HCT116 (cell line): Measurements from ENCODE around the gene KIF7. TPM values are rescaled to one million over a fixed set of nuclear protein-coding genes. Genes with fewer than 3 reads are reported as not detected.

Experiments used
- ATAC-seq: fragments of 200-7000 bp; cut with Tn5 transposase; 2 replicates; pipeline ENCODE4 v1.9.1; 2020; ENCODE audit warnings: mild to moderate bottlenecking, moderate library complexity
- BruUV-seq: library from RNA; stranded (reverse); fragments of 400-500 nt; replicated peaks from 2 replicates; lab custom pipeline; 2021; lab: Mats Ljungman, UMichigan
- CTCF ChIA-PET: fragments of 300-600 bp; sonication (Branson Sonifier 250); formaldehyde crosslinking; loops from one replicate; lab custom pipeline; 2021; ENCODE audit warnings: antibody characterized with exemption; lab: Charles Lee
- POLR2A ChIA-PET: fragments of 300-600, 350-600 bp; sonication (Branson Sonifier 250); formaldehyde crosslinking; loops from one replicate; lab custom pipeline; 2021; ENCODE audit warnings: antibody characterized with exemption; lab: Charles Lee
- RAD21 ChIA-PET, 2 experiments: fragments of 300-600 bp; sonication (Branson Sonifier 250); formaldehyde crosslinking; loops; one replicate each; lab custom pipeline; 2023; ENCODE audit warnings: low total read pairs in 2 of 2; ENCODE audit not compliant: uncharacterized antibody in 2 of 2, unreplicated experiment in 2 of 2, low non-redundant PET in 1 of 2; lab: Charles Lee
- DNase-seq: peaks from one replicate; pipeline ENCODE4 v3.0.0-alpha.2; 2010; ENCODE audit warnings: low read depth, low spot score
- H2AFZ ChIP-seq: fragments of 200-600 bp; shearing (Covaris generic), sonication (generic); 2 replicates; pipeline ENCODE4 v1.6.1; 2017; ENCODE audit warnings: low read depth, mixed run types, mixed read lengths, antibody characterized with exemption, low read length; ENCODE audit not compliant: poor library complexity, severe bottlenecking
- H3K27ac ChIP-seq: 2 replicates; pipeline ENCODE4 v1.5.1; 2012; ENCODE audit warnings: low read depth, low read length
- H3K27me3 ChIP-seq: fragments of 200-600 bp; sonication (generic); 2 replicates; pipeline ENCODE4 v1.6.1; 2016; ENCODE audit warnings: mixed run types, low read length, mixed read lengths; ENCODE audit not compliant: insufficient read depth
- H3K36me3 ChIP-seq, 2 experiments: fragments of 200-500 bp in 1 of 2; fragments of 200-600 bp in 1 of 2; sonication (Bioruptor generic) in 1 of 2; sonication (generic) in 1 of 2; 2 replicates each; pipeline versions ENCODE4 v1.5.1 to v1.6.1; 2014 to 2016; ENCODE audit warnings: low read length in 2 of 2, inconsistent platforms in 1 of 2, mixed read lengths in 1 of 2, mixed run types in 1 of 2; ENCODE audit not compliant: insufficient read depth in 2 of 2, control insufficient read depth in 1 of 2
- H3K4me1 ChIP-seq, 2 experiments: fragments of 200-600 bp in 1 of 2; sonication (generic) in 1 of 2; 2 replicates each; pipeline versions ENCODE4 v1.5.1 to v1.6.1; 2012 to 2017; ENCODE audit warnings: low read length in 2 of 2, inconsistent platforms in 1 of 2, mild to moderate bottlenecking in 1 of 2, mixed read lengths in 1 of 2, mixed run types in 1 of 2, moderate library complexity in 1 of 2; ENCODE audit not compliant: insufficient read depth in 2 of 2, control insufficient read depth in 1 of 2
- H3K4me2 ChIP-seq: fragments of 200-600 bp; sonication (generic); 2 replicates; pipeline ENCODE4 v1.6.1; 2017; ENCODE audit warnings: mixed run types, low read length, mixed read lengths
- H3K4me3 ChIP-seq, 2 experiments: fragments of 200-600 bp in 1 of 2; sonication (generic) in 1 of 2; replicated peaks in 1 of 2; 2 replicates each; pipeline ENCODE4 v1.5.1; 2011 to 2016; ENCODE audit warnings: low read length in 2 of 2, control low read depth in 1 of 2, low read depth in 1 of 2, mild to moderate bottlenecking in 1 of 2, mixed read lengths in 1 of 2, mixed run types in 1 of 2
- H3K79me2 ChIP-seq: fragments of 200-600 bp; sonication (generic); 2 replicates; pipeline ENCODE4 v1.6.1; 2017; ENCODE audit warnings: mild to moderate bottlenecking, mixed run types, low read length, moderate library complexity, mixed read lengths; ENCODE audit not compliant: insufficient read depth
- H3K9ac ChIP-seq: fragments of 200-600 bp; sonication (generic); 2 replicates; pipeline ENCODE4 v1.6.1; 2016; ENCODE audit warnings: low read length, mixed read lengths
- H3K9me2 ChIP-seq: fragments of 200-600 bp; sonication (generic), shearing (Covaris generic); 2 replicates; pipeline ENCODE4 v1.6.1; 2017; ENCODE audit warnings: mixed run types, mild to moderate bottlenecking, moderate library complexity; ENCODE audit not compliant: insufficient read depth
- H3K9me3 ChIP-seq, 2 experiments: fragments of 200-500 bp in 1 of 2; fragments of 200-600 bp in 1 of 2; sonication (Bioruptor generic) in 1 of 2; sonication (generic) in 1 of 2; 2 replicates each; pipeline ENCODE4 v1.6.1; 2014 to 2017; ENCODE audit warnings: low read length in 2 of 2, mixed read lengths in 2 of 2, inconsistent platforms in 1 of 2, low read depth in 1 of 2, mild to moderate bottlenecking in 1 of 2, mixed run types in 1 of 2, moderate library complexity in 1 of 2; ENCODE audit not compliant: control insufficient read depth in 1 of 2, insufficient read depth in 1 of 2
- H4K20me1 ChIP-seq: fragments of 200-600 bp; sonication (generic), shearing (Covaris generic); 2 replicates; pipeline ENCODE4 v1.6.1; 2017; ENCODE audit warnings: mixed run types, mild to moderate bottlenecking, moderate library complexity; ENCODE audit not compliant: insufficient read depth
- CEBPB ChIP-seq: IDR thresholded peaks from 2 replicates; pipeline ENCODE4 v1.6.1; 2012; ENCODE audit warnings: low read depth
- EZH2 ChIP-seq: fragments of 200-600 bp; sonication (generic); IDR thresholded peaks from 2 replicates; pipeline ENCODE4 v1.6.1; 2017; ENCODE audit warnings: antibody characterized with exemption, mixed run types
- JUND ChIP-seq: IDR thresholded peaks from 2 replicates; pipeline ENCODE4 v1.6.1; 2012
- RAD21 ChIP-seq: IDR thresholded peaks from 2 replicates; pipeline ENCODE4 v1.6.1; 2012; ENCODE audit warnings: low read depth, mild to moderate bottlenecking
- SP1 ChIP-seq: IDR thresholded peaks from 2 replicates; pipeline ENCODE4 v1.6.1; 2012; ENCODE audit warnings: low read depth
- ZNF274 ChIP-seq: fragments of 200-500 bp; sonication (Bioruptor generic); IDR thresholded peaks from 2 replicates; pipeline ENCODE4 v1.6.1; 2014; ENCODE audit warnings: mild to moderate bottlenecking, low read depth, low read length, inconsistent platforms
- intact Hi-C: fragments of 100-400 bp; cut with micrococcal nuclease; formaldehyde crosslinking; loops from 2 replicates; pipeline ENCODE4 v1.10.0; 2022
- total RNA-seq: library from RNA; stranded (reverse); gene quantifications from one replicate; pipeline ENCODE4 v1.2.1, GENCODE V29; 2021; ENCODE audit not compliant: unreplicated experiment
- TF ChIP-seq, protein P1 (sequence below): IDR thresholded peaks from 2 replicates; pipeline ENCODE4 v1.6.1; 2012
- TF ChIP-seq, protein P2 (sequence below), 3 experiments: fragments of 200-600 bp in 1 of 3; sonication (generic) in 1 of 3; IDR thresholded peaks in 2 of 3; conservative IDR thresholded peaks in 1 of 3; 2 replicates each; pipeline ENCODE4 v1.5.1; 2012 to 2017; ENCODE audit warnings: low read depth in 2 of 3, low read length in 2 of 3, antibody characterized with exemption in 1 of 3, borderline replicate concordance in 1 of 3, control low read depth in 1 of 3, mild to moderate bottlenecking in 1 of 3, mixed read lengths in 1 of 3, mixed run types in 1 of 3, moderate library complexity in 1 of 3; ENCODE audit not compliant: insufficient read depth in 1 of 3
- TF ChIP-seq, protein P3 (sequence below): IDR thresholded peaks from 2 replicates; pipeline ENCODE4 v1.6.1; 2012; ENCODE audit warnings: low read depth
- TF ChIP-seq, protein P4 (sequence below): IDR thresholded peaks from 2 replicates; pipeline ENCODE4 v1.6.1; 2012

KIF7 gene
- total RNA-seq, 1 experiment from 2014 or later = 0.12 TPM

DNA sequence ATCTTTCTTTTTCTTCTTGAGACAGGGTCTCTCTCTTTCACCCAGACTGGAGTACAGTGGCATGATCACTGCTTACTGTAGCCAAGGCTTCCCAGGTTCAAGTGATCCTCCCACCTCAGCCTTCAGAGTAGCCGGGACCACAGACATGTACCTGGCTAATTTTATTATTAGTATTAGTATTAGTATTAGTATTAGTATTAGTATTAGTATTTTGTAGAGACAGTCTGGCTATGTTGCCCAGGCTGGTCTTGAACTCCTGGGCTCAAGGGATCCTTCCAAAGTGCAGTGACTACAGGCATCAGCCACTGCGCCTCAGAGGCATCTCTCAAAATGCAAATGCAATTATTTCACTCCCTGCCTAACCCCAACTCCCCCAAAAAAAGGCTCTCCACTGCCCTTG is 1.7 kb downstream of the KIF7 start:
- RAD21 ChIA-PET = no interaction called here
- H3K27me3 ChIP-seq = no peaks in the 10 kb centered on the region
- H3K9me2 ChIP-seq = no peaks in the 10 kb centered on the region
- no TSS peak for BruUV-seq
- H3K27ac ChIP-seq = no peak overlapping the region
- H3K4me2 ChIP-seq = no peak overlapping the region
- no peak overlapping the region for H2AFZ ChIP-seq
- DNase-seq = no peak
- H3K36me3 ChIP-seq = no peaks in the 10 kb centered on the region
- no peaks in the 10 kb centered on the region for H4K20me1 ChIP-seq
- no peaks in the 10 kb centered on the region for H3K9me3 ChIP-seq
- no peaks in the 10 kb centered on the region for H3K4me1 ChIP-seq
- POLR2A ChIA-PET = no interaction called here
- no peak for TF ChIP-seq EZH2
- TF ChIP-seq, protein P1, sequence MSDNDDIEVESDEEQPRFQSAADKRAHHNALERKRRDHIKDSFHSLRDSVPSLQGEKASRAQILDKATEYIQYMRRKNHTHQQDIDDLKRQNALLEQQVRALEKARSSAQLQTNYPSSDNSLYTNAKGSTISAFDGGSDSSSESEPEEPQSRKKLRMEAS = no peak
- TF ChIP-seq, protein P2, sequence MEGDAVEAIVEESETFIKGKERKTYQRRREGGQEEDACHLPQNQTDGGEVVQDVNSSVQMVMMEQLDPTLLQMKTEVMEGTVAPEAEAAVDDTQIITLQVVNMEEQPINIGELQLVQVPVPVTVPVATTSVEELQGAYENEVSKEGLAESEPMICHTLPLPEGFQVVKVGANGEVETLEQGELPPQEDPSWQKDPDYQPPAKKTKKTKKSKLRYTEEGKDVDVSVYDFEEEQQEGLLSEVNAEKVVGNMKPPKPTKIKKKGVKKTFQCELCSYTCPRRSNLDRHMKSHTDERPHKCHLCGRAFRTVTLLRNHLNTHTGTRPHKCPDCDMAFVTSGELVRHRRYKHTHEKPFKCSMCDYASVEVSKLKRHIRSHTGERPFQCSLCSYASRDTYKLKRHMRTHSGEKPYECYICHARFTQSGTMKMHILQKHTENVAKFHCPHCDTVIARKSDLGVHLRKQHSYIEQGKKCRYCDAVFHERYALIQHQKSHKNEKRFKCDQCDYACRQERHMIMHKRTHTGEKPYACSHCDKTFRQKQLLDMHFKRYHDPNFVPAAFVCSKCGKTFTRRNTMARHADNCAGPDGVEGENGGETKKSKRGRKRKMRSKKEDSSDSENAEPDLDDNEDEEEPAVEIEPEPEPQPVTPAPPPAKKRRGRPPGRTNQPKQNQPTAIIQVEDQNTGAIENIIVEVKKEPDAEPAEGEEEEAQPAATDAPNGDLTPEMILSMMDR (IDR thresholded peaks at IDR 0.05 in 2 of 3, conservative IDR thresholded peaks at IDR 0.05 in 1 of 3; ENCODE audit: borderline replicate concordance in 1 of 3, insufficient read depth in 1 of 3, low read depth in 2 of 3, low read length in 2 of 3) = no peak
- intact Hi-C loops = no loop called here
- CTCF ChIA-PET = no interaction called here
- no peak overlapping the region for H3K4me3 ChIP-seq
- H3K79me2 ChIP-seq = no peaks in the 10 kb centered on the region
- no peak overlapping the region for H3K9ac ChIP-seq
- ATAC-seq = no peak

DNA sequence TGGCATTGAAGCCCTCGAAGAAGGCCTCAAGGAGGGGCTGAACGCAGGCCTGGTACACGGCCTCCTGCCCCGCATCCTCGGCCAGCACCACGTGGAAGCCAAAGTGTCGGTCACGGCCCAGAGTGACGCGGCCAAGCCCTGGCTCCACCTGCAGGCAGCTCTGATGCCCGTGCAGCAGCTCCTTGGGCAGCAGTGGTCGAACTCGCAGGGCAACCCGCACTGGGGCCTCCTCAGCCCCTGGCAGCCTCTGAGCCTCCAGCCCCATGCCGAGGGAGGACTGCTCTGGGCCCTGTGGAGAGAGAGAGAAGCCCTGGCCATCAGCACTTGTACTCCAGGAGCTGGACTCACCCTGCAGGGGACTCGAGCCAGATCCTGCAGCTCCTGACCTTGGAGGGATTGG is 2.6 kb downstream of the KIF7 start:
- Histone ChIP-seq H3K79me2 (no peaks in the 10 kb centered on the region), H3K27me3 (no peaks in the 10 kb centered on the region), H3K27ac (no peak overlapping the region), H3K9me3 (no peaks in the 10 kb centered on the region), H3K4me1 (no peaks in the 10 kb centered on the region), H3K4me2 (no peak overlapping the region), H2AFZ (no peak overlapping the region), H4K20me1 (no peaks in the 10 kb centered on the region), H3K36me3 (no peaks in the 10 kb centered on the region), H3K9ac (no peak overlapping the region), H3K9me2 (no peaks in the 10 kb centered on the region), H3K4me3 (no peak overlapping the region)
- BruUV-seq = no TSS peak
- ChIA-PET RAD21 (no interaction called here), POLR2A (no interaction called here), CTCF (no interaction called here)
- TF ChIP-seq JUND (no peak), CEBPB (no peak), RAD21 (no peak), ZNF274 (no peak), SP1 (no peak)
- TF ChIP-seq, protein P3, sequence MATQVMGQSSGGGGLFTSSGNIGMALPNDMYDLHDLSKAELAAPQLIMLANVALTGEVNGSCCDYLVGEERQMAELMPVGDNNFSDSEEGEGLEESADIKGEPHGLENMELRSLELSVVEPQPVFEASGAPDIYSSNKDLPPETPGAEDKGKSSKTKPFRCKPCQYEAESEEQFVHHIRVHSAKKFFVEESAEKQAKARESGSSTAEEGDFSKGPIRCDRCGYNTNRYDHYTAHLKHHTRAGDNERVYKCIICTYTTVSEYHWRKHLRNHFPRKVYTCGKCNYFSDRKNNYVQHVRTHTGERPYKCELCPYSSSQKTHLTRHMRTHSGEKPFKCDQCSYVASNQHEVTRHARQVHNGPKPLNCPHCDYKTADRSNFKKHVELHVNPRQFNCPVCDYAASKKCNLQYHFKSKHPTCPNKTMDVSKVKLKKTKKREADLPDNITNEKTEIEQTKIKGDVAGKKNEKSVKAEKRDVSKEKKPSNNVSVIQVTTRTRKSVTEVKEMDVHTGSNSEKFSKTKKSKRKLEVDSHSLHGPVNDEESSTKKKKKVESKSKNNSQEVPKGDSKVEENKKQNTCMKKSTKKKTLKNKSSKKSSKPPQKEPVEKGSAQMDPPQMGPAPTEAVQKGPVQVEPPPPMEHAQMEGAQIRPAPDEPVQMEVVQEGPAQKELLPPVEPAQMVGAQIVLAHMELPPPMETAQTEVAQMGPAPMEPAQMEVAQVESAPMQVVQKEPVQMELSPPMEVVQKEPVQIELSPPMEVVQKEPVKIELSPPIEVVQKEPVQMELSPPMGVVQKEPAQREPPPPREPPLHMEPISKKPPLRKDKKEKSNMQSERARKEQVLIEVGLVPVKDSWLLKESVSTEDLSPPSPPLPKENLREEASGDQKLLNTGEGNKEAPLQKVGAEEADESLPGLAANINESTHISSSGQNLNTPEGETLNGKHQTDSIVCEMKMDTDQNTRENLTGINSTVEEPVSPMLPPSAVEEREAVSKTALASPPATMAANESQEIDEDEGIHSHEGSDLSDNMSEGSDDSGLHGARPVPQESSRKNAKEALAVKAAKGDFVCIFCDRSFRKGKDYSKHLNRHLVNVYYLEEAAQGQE = no peak
- TF ChIP-seq, protein P2 (IDR thresholded peaks at IDR 0.05 in 2 of 3, conservative IDR thresholded peaks at IDR 0.05 in 1 of 3; ENCODE audit: borderline replicate concordance in 1 of 3, insufficient read depth in 1 of 3, low read depth in 2 of 3, low read length in 2 of 3) = 0 out of 6 replicates have a peak, but pooled peaks of 2 of the 3 experiments have one; percentile 7 to 17
- TF ChIP-seq, protein P4, sequence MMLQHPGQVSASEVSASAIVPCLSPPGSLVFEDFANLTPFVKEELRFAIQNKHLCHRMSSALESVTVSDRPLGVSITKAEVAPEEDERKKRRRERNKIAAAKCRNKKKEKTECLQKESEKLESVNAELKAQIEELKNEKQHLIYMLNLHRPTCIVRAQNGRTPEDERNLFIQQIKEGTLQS = no peak
- no peak for DNase-seq
- peak; percentile 76 for ATAC-seq
- intact Hi-C loops = no loop called here
